Stimulated activated CD4-positive, alpha-beta T cell treated with anti-CD3 and anti-CD28 coated beads, TNF-alpha, amount 100 ng/mL, for 48 hours (primary cell): ENCODE measurements around the gene PTGR3.

Experiments used
- DNase-seq, 3 donors: peaks; one replicate each; pipeline ENCODE4 v3.0.0-alpha.2; 2020; ENCODE audit warnings: low read depth in 3 of 3

PTGR3 gene

DNA sequence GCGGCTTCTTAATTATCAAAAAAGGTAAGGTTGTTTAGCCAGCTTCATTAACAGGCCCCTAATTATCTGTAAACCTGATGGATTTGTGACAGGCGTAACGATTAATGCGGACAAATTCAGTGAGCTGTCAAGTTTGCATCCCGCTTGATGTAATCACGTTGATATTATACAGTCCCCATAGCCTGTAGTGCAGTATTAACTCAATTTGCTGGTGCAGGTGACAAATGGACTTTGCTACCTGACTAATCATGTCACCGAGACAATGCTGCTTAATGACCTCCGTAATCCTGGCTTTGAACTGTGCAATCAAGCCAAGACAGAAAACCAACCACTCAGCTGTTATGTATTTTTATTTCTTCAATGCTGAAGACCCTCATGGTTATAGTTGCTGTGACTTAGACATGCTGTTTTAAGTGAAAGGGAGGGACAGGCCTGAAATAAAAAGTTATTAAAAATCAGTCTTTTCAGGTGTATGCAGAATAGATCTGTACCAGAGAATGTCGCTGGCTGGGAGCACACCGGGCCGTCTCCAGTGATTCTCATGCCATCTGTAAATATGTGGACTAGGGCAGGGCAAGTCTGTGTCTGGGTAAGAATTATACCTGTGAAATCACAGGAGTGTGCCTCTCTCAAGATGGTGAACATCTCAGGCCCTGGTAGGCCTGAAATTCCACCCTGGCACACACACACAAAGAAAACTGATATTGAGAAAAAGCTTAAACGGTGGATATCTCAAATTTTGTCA lies 6.0 kb upstream of the PTGR3 start:
- DNase-seq, result no peak

- DNase-seq, result no peak
Measured at GRCh38 chr18:75214332-75214690, 5.4 kb upstream of the PTGR3 start.

DNA sequence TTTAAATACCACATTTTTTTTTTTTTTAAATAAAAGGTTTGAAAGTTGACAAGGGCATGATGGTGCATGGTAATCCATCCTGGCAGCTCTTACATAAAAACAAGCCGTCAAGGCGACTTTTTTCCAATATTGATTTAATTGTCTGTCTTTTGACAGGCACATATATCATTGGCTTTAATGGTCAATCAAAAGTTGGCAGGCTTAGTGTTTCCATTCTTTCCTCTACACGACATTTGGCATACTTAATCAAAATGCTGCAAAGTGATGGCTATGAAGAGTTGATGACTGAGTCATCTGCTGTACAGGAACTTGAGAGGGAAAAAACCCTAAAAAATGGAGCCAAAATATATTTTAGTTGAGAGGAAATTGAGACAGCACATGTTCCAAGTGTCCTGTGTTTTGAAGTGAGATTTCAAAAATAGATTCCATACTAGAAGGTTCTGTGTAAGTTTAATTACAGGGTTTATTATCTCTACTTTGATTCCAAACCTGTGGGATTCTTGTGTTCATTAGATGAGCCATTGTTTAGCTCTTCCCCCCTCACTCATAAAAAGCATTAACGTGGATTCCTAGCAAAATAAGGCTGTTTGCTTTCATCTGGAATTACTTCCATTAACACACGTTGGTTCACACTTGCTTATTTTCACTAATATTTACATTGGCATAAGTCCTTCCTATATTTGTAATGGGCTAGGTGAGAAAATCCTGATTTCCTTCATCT lies 4.8 kb upstream of the PTGR3 start:
- DNase-seq, result no peak

DNA sequence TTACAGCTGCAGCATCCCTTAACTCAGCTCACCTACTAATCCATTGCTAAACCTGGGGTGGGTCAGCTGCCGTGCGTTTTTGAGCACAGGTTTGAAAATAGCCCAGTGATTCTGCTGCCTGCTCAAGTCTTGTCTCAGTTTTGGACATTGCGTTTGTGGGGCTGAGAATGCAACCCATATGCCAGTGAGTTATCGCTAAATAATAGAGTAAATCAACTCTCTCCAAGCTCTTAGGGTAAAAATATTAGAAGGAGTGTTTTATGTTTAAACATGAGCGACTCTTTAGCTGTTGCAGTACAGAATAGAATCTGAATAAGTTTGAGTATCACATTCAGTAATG lies 3.8 kb upstream of the PTGR3 start:
- no peak for DNase-seq

GRCh38 chr18:75211953-75212750 lies 3.2 kb upstream of the PTGR3 start:
- DNase-seq, result no peak

GRCh38 chr18:75211626-75211952 lies 2.6 kb upstream of the PTGR3 start:
- no peak for DNase-seq

- no peak for DNase-seq
Measured at GRCh38 chr18:75211002-75211621, 2.2 kb upstream of the PTGR3 start.

GRCh38 chr18:75210274-75211001 lies 1.5 kb upstream of the PTGR3 start, which contains the start of gene TSHZ1:
TSS of gene TSHZ1 (plus strand) at chr18:75210797. CDS start at chr18:75211877, 1,080 bp downstream.
- peak in 2 of 3 donors; percentile 40 to 52 for DNase-seq

- no peak for DNase-seq
Measured at GRCh38 chr18:75209951-75210258, 966 bp upstream of the PTGR3 start.

DNA sequence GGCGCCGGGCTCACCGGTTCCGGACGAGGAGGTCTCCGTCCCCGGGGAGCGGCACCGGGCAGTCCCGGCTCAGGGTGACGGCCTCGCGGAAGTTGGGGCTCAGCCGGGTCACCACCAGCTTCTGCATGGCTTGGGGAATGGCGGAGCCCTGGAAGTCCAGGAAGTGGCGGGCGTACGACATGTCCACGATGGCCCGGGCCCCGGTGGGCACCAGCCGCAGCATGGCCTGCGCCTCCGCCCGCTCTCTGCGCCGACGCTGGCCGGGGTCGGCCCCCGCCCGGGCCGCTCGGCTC lies 157 bp downstream of the PTGR3 start:
- no peak for DNase-seq

DNA sequence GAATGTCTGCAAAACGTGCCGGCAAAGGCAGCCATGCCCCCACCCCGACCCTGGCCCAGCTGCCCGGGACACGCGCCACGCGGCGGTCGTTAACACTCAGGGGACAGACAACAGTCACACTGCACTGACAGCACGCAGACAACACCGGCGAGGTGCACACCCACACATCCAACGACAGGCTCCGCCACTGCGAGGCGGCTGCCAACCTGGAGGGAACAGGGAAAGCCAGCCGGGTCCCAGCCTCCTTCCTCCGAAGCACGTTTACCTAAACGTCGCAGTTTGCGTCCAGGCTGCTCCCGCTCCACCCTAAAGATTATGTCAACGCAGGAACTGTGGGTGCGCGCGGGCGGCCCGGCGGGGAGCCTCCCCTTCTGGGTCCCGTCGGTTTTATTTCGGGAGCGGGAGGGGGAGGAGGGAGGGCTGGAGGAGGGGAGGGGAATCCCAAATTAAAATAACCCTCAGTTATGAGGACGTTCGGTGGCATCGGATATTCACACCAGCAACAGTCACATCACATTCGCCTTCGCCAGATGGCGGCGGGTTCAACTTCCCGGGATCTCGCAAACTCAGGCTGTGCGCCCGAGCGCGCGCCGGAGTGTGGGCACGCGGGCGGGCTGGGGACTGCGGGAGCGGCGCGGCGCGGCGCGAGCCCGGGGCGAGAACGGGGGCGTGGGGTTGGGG lies 644 bp downstream of the PTGR3 start:
- peak in 2 of 3 donors; percentile 31 to 39 for DNase-seq

GRCh38 chr18:75207310-75208154 lies 1.4 kb downstream of the PTGR3 start:
- peak in 1 of 3 donors; percentile 34 for DNase-seq

DNA sequence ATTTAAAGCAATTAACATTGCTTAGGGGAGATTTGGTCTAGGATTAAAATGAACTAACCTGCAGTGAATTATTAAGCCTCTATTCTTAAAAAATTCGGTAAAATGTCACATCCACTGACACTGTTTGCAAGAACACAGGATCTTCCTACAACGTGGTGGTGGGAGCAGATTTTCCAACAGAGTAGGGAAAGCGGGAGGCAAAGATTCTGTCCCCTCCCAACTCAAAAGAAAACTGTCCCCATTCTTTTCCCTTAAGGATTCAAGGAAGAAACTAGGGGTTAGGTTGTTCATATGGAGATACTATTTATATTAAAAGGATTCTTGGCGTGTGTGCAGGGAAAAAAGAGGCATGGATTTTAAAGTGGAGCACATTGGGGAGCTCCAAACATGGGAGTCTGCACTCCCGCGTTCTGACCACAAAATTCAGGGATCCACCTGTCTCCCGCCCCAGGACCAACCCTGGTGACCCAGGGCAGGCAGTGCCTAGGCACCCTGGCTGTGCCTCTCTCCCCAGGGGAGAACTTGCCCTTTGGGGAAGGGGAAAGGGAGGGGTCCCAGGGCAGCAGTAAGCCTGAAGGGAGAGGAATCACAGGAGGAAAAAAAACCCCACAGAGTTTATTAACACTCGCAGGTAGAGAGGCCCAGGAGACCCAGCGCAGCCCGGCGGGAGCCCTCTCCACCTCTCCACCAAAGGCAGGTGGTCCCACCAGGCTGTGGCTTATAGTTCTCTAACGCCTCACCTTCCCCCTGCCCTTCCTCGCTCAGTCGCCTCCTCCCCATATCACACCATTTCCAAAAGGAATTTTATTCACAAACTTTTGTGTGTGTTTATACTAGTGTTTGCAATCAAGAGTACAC lies 2.3 kb downstream of the PTGR3 start:
- DNase-seq, result no peak

DNA sequence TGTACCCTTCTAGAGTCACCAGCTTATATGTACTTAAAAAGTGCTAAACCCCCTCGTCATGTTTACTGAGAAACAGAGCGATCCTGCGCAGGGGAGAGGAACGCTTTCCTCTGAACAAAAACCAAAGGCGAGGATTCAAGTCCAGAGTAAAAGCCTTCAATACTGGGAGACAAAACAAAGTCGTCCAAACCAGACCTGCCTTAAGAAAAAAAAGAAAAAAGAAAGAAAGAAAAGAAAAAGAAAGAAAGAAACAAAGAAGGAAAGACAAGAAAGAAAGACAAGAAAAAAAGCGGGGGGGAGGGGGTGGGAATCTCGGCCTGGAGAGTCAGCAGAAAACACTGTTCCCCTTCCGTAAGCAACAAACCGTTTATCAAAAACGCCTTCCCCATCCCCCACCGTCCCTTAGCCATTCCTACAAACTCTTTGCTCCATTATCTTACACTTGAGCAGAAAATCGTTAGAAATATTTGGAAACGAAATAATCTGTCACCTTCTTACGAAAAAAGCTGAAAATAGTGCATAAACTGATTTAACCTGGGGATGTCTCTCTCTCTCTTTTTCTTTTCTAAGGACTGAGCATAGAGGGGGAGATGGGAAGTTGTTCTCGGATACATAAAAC lies 3.3 kb downstream of the PTGR3 start:
- no peak for DNase-seq

- no peak for DNase-seq
Measured at GRCh38 chr18:75204732-75205513, 4.0 kb downstream of the PTGR3 start.

GRCh38 chr18:75204269-75204731 lies 4.6 kb downstream of the PTGR3 start:
- DNase-seq, result no peak

DNA sequence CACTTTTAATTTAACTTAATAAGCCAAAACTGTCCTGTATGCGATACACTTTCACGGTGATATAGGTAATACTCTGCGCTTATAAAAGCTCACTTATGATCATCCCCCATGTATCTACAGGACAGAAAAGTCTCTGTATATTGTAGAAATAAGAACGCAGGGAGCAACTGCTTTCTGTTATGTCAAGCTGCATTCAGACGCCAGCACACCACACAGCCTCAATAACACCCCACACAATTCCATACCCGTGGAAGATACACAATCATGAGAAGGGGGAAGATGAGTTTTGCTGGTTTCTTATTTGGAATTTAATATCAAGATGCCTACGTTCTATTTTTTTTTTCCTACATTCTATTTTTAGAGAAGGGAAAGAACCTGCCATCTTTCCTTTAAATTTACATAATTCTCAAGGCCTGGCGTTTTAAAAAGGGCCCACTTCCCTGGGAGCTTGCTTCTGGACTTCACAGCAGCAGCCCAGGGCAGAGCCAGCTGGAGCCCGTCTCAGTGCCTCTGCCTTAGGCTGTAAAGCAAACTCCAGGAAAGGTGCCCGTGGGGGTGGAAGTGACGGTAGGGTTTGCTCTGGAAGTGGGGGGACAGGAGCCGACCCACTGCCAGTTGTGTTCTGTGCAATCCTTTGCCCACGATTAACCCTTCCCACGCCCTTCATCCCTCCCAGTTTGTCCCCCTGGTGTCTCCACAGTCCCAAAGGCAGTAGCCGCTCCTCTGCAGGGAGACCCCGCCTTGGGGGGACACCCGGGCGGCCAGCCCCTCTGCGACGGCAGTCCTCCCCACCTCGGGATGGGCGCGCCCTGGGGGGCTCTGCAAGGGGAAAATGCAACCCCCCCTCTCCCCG lies 5.3 kb downstream of the PTGR3 start:
- no peak for DNase-seq
